Activated gamma-delta T cell treated with Interleukin-2 at 50 U/mL for 16 hours (primary cell): Measurements from ENCODE around the gene CCDC116.
A peak's percentile ranks its signal among the peaks of the same experiment; 100 is the strongest.
"Not testable (repeated sequence)": the region's sequence is repeated elsewhere in the genome, so short reads cannot be mapped to it uniquely, and the experiment has no call there.

Experiments
- DNase-seq: peaks from one replicate; pipeline ENCODE4 v3.0.0-alpha.2; 2020

Gene CCDC116

GRCh38 chr22:21652547-21653545 lies 20.3 kb downstream of the CCDC116 start:
- DNase-seq = no peak

GRCh38 chr22:21657020-21657359 lies 24.4 kb downstream of the CCDC116 start:
- DNase-seq = no peak

GRCh38 chr22:21657360-21658032 lies 24.9 kb downstream of the CCDC116 start:
- peak; percentile 68 for DNase-seq

GRCh38 chr22:21659864-21660525 lies 27.4 kb downstream of the CCDC116 start:
- DNase-seq = no peak

GRCh38 chr22:21660904-21661303 lies 28.3 kb downstream of the CCDC116 start:
- no peak for DNase-seq

- DNase-seq = no peak
These were observed 29.4 kb downstream of the CCDC116 start for GRCh38 chr22:21661991-21662390.

- no peak for DNase-seq
These were observed 31.2 kb downstream of the CCDC116 start for GRCh38 chr22:21663738-21664137.

GRCh38 chr22:21665047-21665851 lies 32.7 kb downstream of the CCDC116 start:
- no peak for DNase-seq

GRCh38 chr22:21666786-21667185 lies 34.2 kb downstream of the CCDC116 start:
- DNase-seq = no peak

GRCh38 chr22:21669026-21669425 lies 36.5 kb downstream of the CCDC116 start:
- no peak for DNase-seq

- no peak for DNase-seq
These were observed 39.6 kb downstream of the CCDC116 start for GRCh38 chr22:21672107-21672629.

GRCh38 chr22:21673534-21674321 lies 41.2 kb downstream of the CCDC116 start:
- DNase-seq = no peak

- no peak for DNase-seq
These were observed 42.2 kb downstream of the CCDC116 start for GRCh38 chr22:21674638-21675245.

- no peak for DNase-seq
These were observed 45.3 kb downstream of the CCDC116 start for GRCh38 chr22:21677606-21678443.

GRCh38 chr22:21678842-21679241 lies 46.3 kb downstream of the CCDC116 start:
- DNase-seq = not testable (repeated sequence)

GRCh38 chr22:21679383-21679782 lies 46.8 kb downstream of the CCDC116 start:
- DNase-seq = no peak

GRCh38 chr22:21680830-21681565 lies 48.4 kb downstream of the CCDC116 start:
- no peak for DNase-seq

GRCh38 chr22:21681566-21682370 lies 49.2 kb downstream of the CCDC116 start:
- DNase-seq = no peak
